OCI-LY7 (cell line): Measurements from ENCODE around the gene UPF2. TPM values are rescaled to one million over a fixed set of nuclear protein-coding genes. Genes with fewer than 3 reads are reported as not detected.

Source experiments
- BruUV-seq: library from RNA; stranded (reverse); fragments of 400-500 nt; replicated peaks from 2 replicates; lab custom pipeline; 2021; lab: Mats Ljungman, UMichigan
- CTCF ChIA-PET: fragments of 300-600 bp; sonication (Branson Sonifier 250); formaldehyde crosslinking; loops from one replicate; lab custom pipeline; 2022; ENCODE audit warnings: antibody characterized with exemption; ENCODE audit not compliant: unreplicated experiment; lab: Charles Lee
- POLR2A ChIA-PET: fragments of 300-600 bp; sonication (Branson Sonifier 250); formaldehyde crosslinking; loops from one replicate; lab custom pipeline; 2022; ENCODE audit warnings: antibody characterized with exemption; lab: Charles Lee
- DNase-seq: peaks from one replicate; pipeline ENCODE4 v3.0.0-alpha.2; 2015; ENCODE audit warnings: low spot score
- H2AFZ ChIP-seq: fragments of 200-600 bp; sonication (generic), shearing (Covaris generic); 2 replicates; pipeline ENCODE4 v1.6.1; 2014; ENCODE audit warnings: mild to moderate bottlenecking, antibody characterized with exemption, low read length, moderate library complexity
- H3K27ac ChIP-seq: fragments of 200-600 bp; sonication (generic); 2 replicates; pipeline ENCODE4 v1.5.1; 2014; ENCODE audit warnings: mixed run types, low read depth, mild to moderate bottlenecking, moderate library complexity, low read length, inconsistent platforms; ENCODE audit not compliant: poor library complexity, severe bottlenecking
- H3K36me3 ChIP-seq: fragments of 200-600 bp; sonication (generic); 2 replicates; pipeline ENCODE4 v1.6.1; 2014; ENCODE audit warnings: mild to moderate bottlenecking, antibody characterized with exemption, low read length, moderate library complexity, mixed read lengths; ENCODE audit not compliant: insufficient read depth
- H3K4me1 ChIP-seq: fragments of 200-600 bp; sonication (generic); 2 replicates; pipeline ENCODE4 v1.5.1; 2014; ENCODE audit warnings: mild to moderate bottlenecking, low read length; ENCODE audit not compliant: insufficient read depth, poor library complexity, severe bottlenecking
- H3K4me2 ChIP-seq: fragments of 200-600 bp; sonication (generic); 2 replicates; pipeline ENCODE4 v1.6.1; 2014; ENCODE audit warnings: mild to moderate bottlenecking, low read length
- H3K4me3 ChIP-seq: fragments of 200-600 bp; sonication (generic); 2 replicates; pipeline ENCODE4 v1.5.1; 2014; ENCODE audit warnings: mild to moderate bottlenecking, low read depth, low read length; ENCODE audit not compliant: poor library complexity, severe bottlenecking
- H3K79me2 ChIP-seq: fragments of 200-600 bp; sonication (generic); 2 replicates; pipeline ENCODE4 v1.6.1; 2016; ENCODE audit warnings: low read depth, mild to moderate bottlenecking, low read length, moderate library complexity, mixed read lengths; ENCODE audit not compliant: insufficient read depth
- H3K9me2 ChIP-seq: fragments of 200-600 bp; sonication (generic); 2 replicates; pipeline ENCODE4 v1.6.1; 2016; ENCODE audit warnings: mild to moderate bottlenecking, low read length, mixed read lengths; ENCODE audit not compliant: insufficient read depth
- H3K9me3 ChIP-seq: fragments of 200-600 bp; sonication (generic); 2 replicates; pipeline ENCODE4 v1.6.1; 2014; ENCODE audit warnings: mild to moderate bottlenecking, mixed run types, low read length, mixed read lengths
- H4K20me1 ChIP-seq: fragments of 200-600 bp; sonication (generic); 2 replicates; pipeline ENCODE4 v1.6.1; 2014; ENCODE audit warnings: mild to moderate bottlenecking, antibody characterized with exemption, low read length, moderate library complexity, mixed read lengths; ENCODE audit not compliant: insufficient read depth
- EZH2phosphoT487 ChIP-seq: fragments of 200-600 bp; sonication (generic); IDR thresholded peaks from 2 replicates; pipeline ENCODE4 v1.6.1; 2018; ENCODE audit warnings: low read depth, borderline replicate concordance, mild to moderate bottlenecking, mixed run types, antibody characterized with exemption, low read length, moderate library complexity, mixed read lengths
- intact Hi-C: fragments of 100-400 bp; cut with micrococcal nuclease; formaldehyde crosslinking; loops from one replicate; pipeline ENCODE4 v1.10.0; 2022; ENCODE audit not compliant: unreplicated experiment
- total RNA-seq, 2 experiments: library from RNA; depleted of rRNA in 1 of 2; stranded (reverse); fragments of >200 nt in 1 of 2; shearing (Covaris generic) in 1 of 2; gene quantifications; 2 replicates each; pipeline ENCODE4 v1.2.3, GENCODE V29; 2014 to 2022
- TF ChIP-seq, protein P1 (sequence below): fragments of 200-600 bp; sonication (generic); conservative IDR thresholded peaks from 2 replicates; pipeline ENCODE4 v1.5.1; 2014; ENCODE audit warnings: mild to moderate bottlenecking, antibody characterized with exemption, low read length, moderate library complexity, mixed read lengths

Gene UPF2
- total RNA-seq, 2 experiments from 2014 or later, result 24.8 to 46.8 TPM

- POLR2A ChIA-PET, result no interaction called here
- TF ChIP-seq, protein P1, sequence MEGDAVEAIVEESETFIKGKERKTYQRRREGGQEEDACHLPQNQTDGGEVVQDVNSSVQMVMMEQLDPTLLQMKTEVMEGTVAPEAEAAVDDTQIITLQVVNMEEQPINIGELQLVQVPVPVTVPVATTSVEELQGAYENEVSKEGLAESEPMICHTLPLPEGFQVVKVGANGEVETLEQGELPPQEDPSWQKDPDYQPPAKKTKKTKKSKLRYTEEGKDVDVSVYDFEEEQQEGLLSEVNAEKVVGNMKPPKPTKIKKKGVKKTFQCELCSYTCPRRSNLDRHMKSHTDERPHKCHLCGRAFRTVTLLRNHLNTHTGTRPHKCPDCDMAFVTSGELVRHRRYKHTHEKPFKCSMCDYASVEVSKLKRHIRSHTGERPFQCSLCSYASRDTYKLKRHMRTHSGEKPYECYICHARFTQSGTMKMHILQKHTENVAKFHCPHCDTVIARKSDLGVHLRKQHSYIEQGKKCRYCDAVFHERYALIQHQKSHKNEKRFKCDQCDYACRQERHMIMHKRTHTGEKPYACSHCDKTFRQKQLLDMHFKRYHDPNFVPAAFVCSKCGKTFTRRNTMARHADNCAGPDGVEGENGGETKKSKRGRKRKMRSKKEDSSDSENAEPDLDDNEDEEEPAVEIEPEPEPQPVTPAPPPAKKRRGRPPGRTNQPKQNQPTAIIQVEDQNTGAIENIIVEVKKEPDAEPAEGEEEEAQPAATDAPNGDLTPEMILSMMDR, result no peak
Measured at GRCh38 chr10:11908536-11908935, 134.1 kb downstream of the UPF2 start.

GRCh38 chr10:11907914-11908313 is 134.7 kb downstream of the UPF2 start:
- ChIA-PET CTCF (no interaction called here), POLR2A (interaction anchor here (0.6 kb wide), 1 partner anchor 9 kb away, joined by 3 read pairs; no protein-coding TSS in a partner anchor)
- Histone ChIP-seq H3K4me2 (no peak overlapping the region), H3K4me1 (no peaks in the 10 kb centered on the region), H3K27ac (no peak overlapping the region), H2AFZ (no peak overlapping the region), H3K36me3 (no peaks in the 10 kb centered on the region), H3K79me2 (no peaks in the 10 kb centered on the region), H4K20me1 (no peaks in the 10 kb centered on the region), H3K9me2 (no peaks in the 10 kb centered on the region), H3K9me3 (no peaks in the 10 kb centered on the region), H3K4me3 (no peak overlapping the region)
- DNase-seq, result no peak
- intact Hi-C loops, result no loop called here
- TF ChIP-seq EZH2phosphoT487, result no peak
- TF ChIP-seq, protein P1, result no peak
- no TSS peak for BruUV-seq

More at GRCh38 chr10:11908536-11908935, 134.1 kb downstream of the UPF2 start:
- CTCF ChIA-PET, result no interaction called here
- Histone ChIP-seq H3K27ac (no peak overlapping the region), H3K36me3 (no peaks in the 10 kb centered on the region), H3K4me2 (no peak overlapping the region), H3K4me3 (no peak overlapping the region), H4K20me1 (no peaks in the 10 kb centered on the region), H3K9me3 (no peaks in the 10 kb centered on the region), H3K9me2 (no peaks in the 10 kb centered on the region), H3K79me2 (no peaks in the 10 kb centered on the region), H2AFZ (no peak overlapping the region), H3K4me1 (no peaks in the 10 kb centered on the region)
- no peak for DNase-seq
- no TSS peak for BruUV-seq
- intact Hi-C loops, result no loop called here

- H2AFZ ChIP-seq, result no peak overlapping the region
Measured at GRCh38 chr10:11906714-11907113, 135.9 kb downstream of the UPF2 start.

More at GRCh38 chr10:11906714-11907113, 135.9 kb downstream of the UPF2 start:
- ChIA-PET CTCF (no interaction called here), POLR2A (interaction anchor here (0.7 kb wide), 1 partner anchor 29 kb away, joined by 3 read pairs; no protein-coding TSS in a partner anchor)
- Histone ChIP-seq H3K9me3 (no peaks in the 10 kb centered on the region), H3K4me1 (no peaks in the 10 kb centered on the region), H3K4me2 (no peak overlapping the region), H3K36me3 (no peaks in the 10 kb centered on the region), H3K4me3 (no peak overlapping the region), H4K20me1 (no peaks in the 10 kb centered on the region), H3K79me2 (no peaks in the 10 kb centered on the region), H3K27ac (no peak overlapping the region), H3K9me2 (no peaks in the 10 kb centered on the region)
- intact Hi-C loops, result no loop called here
- TF ChIP-seq, protein P1, result no peak
- no peak for TF ChIP-seq EZH2phosphoT487
- DNase-seq, result no peak
- no TSS peak for BruUV-seq
